HEK293T (cell line): ENCODE measurements around the gene ZNF646.

Source experiments
- CTCF ChIA-PET: fragments of 350-600 bp; formaldehyde crosslinking; extraction: SDS; loops from one replicate; lab custom pipeline; 2021; ENCODE audit warnings: antibody characterized with exemption, inconsistent platforms; lab: Yijun Ruan, JAX
- POLR2A ChIA-PET: fragments of 350-600 bp; formaldehyde crosslinking; extraction: SDS; loops from one replicate; lab custom pipeline; 2020; ENCODE audit warnings: antibody characterized with exemption, inconsistent platforms; lab: Yijun Ruan, JAX
- DNase-seq: peaks from one replicate; pipeline ENCODE4 v3.0.0; 2012; ENCODE audit warnings: mixed read lengths; ENCODE audit errors: extremely low spot score
- ARNT ChIP-seq: fragments of 450-650 bp; IDR thresholded peaks from 2 replicates; pipeline ENCODE4 v1.6.1; 2017; ENCODE audit warnings: mild to moderate bottlenecking
- BHLHE40 ChIP-seq: fragments of 450-650 bp; IDR thresholded peaks from 2 replicates; pipeline ENCODE4 v1.6.1; 2016; ENCODE audit warnings: mild to moderate bottlenecking, moderate library complexity, borderline replicate concordance
- CTBP1 ChIP-seq: fragments of 450-650 bp; IDR thresholded peaks from 2 replicates; pipeline ENCODE4 v1.6.1; 2016; ENCODE audit warnings: borderline replicate concordance
- ELF4 ChIP-seq: fragments of 450-650 bp; IDR thresholded peaks from 2 replicates; pipeline ENCODE4 v1.6.1; 2017; ENCODE audit warnings: antibody characterized with exemption
- FOXA1 ChIP-seq: fragments of 450-650 bp; IDR thresholded peaks from 2 replicates; pipeline ENCODE4 v1.6.1; 2016; ENCODE audit warnings: mild to moderate bottlenecking
- FOXK2 ChIP-seq: fragments of 450-650 bp; IDR thresholded peaks from 2 replicates; pipeline ENCODE4 v1.6.1; 2016; ENCODE audit warnings: mild to moderate bottlenecking
- FOXM1 ChIP-seq: fragments of 450-650 bp; IDR thresholded peaks from 2 replicates; pipeline ENCODE4 v1.6.1; 2017; ENCODE audit warnings: mild to moderate bottlenecking, borderline replicate concordance
- HDGF ChIP-seq: fragments of 450-650 bp; IDR thresholded peaks from 2 replicates; pipeline ENCODE4 v1.6.1; 2017; ENCODE audit warnings: antibody characterized with exemption, borderline replicate concordance
- L3MBTL2 ChIP-seq: fragments of 450-650 bp; conservative IDR thresholded peaks from 2 replicates; pipeline ENCODE4 v1.6.1; 2016; ENCODE audit warnings: mild to moderate bottlenecking
- LEF1 ChIP-seq: fragments of 450-650 bp; IDR thresholded peaks from 2 replicates; pipeline ENCODE4 v1.6.1; 2017; ENCODE audit warnings: mild to moderate bottlenecking, borderline replicate concordance
- NFRKB ChIP-seq: fragments of 450-650 bp; IDR thresholded peaks from 2 replicates; pipeline ENCODE4 v1.6.1; 2016; ENCODE audit warnings: mild to moderate bottlenecking, moderate library complexity
- PKNOX1 ChIP-seq: fragments of 450-650 bp; IDR thresholded peaks from 2 replicates; pipeline ENCODE4 v1.6.1; 2016
- SP1 ChIP-seq: fragments of 450-650 bp; IDR thresholded peaks from 2 replicates; pipeline ENCODE4 v1.6.1; 2017
- SUZ12 ChIP-seq: fragments of 450-650 bp; IDR thresholded peaks from 2 replicates; pipeline ENCODE4 v1.6.1; 2016; ENCODE audit warnings: mild to moderate bottlenecking
- TARDBP ChIP-seq: fragments of 450-650 bp; IDR thresholded peaks from 2 replicates; pipeline ENCODE4 v1.6.1; 2016
- ZNF384 ChIP-seq: fragments of 450-650 bp; IDR thresholded peaks from 2 replicates; pipeline ENCODE4 v1.6.1; 2016

Gene ZNF646

GRCh38 chr16:31118223-31119155 lies 44.3 kb downstream of the ZNF646 start:
- CTCF ChIA-PET = interaction anchor here (0.6 to 1.8 kb wide), 3 partner anchors 24 to 754 kb away, joined by 3 to 5 read pairs (median 4); no protein-coding TSS in a partner anchor
- POLR2A ChIA-PET = interaction anchor here (1.0 to 2.3 kb wide), 20 partner anchors 8 to 341 kb away, joined by 3 to 38 read pairs (median 10); partner anchors contain the start of genes ARMC5, BCKDK, FUS and PRSS8
- DNase-seq = no peak
- TF ChIP-seq ARNT (no peak), LEF1 (no peak), CTBP1 (no peak), BHLHE40 (no peak), FOXK2 (no peak), FOXM1 (no peak), ZNF384 (no peak), L3MBTL2 (no peak), HDGF (no peak), FOXA1 (no peak), PKNOX1 (no peak), ELF4 (no peak), TARDBP (no peak), SP1 (no peak), SUZ12 (no peak), NFRKB (no peak)

GRCh38 chr16:31120129-31120528 lies 45.9 kb downstream of the ZNF646 start:
- CTCF ChIA-PET = no interaction called here
- POLR2A ChIA-PET = interaction anchor here (0.9 kb wide), 1 partner anchor 22 kb away, joined by 4 read pairs; no protein-coding TSS in a partner anchor
- no peak for TF ChIP-seq L3MBTL2
- TF ChIP-seq SP1 = no peak
- TF ChIP-seq LEF1 = no peak
- TF ChIP-seq CTBP1 = no peak
- no peak for TF ChIP-seq TARDBP
- TF ChIP-seq FOXK2 = no peak
- no peak for TF ChIP-seq FOXM1
- no peak for TF ChIP-seq HDGF
- no peak for TF ChIP-seq NFRKB
- TF ChIP-seq FOXA1 = no peak
- TF ChIP-seq SUZ12 = no peak
- no peak for TF ChIP-seq ELF4
- TF ChIP-seq ZNF384 = no peak
- no peak for DNase-seq

GRCh38 chr16:31125844-31126243 lies 51.6 kb downstream of the ZNF646 start:
- ChIA-PET CTCF (no interaction called here), POLR2A (interaction anchor here (1.5 to 2.6 kb wide), 2 partner anchors 8 to 16 kb away, joined by 4 to 20 read pairs; partner anchors contain the start of gene KAT8)
- TF ChIP-seq FOXM1 (no peak), ELF4 (no peak), FOXK2 (no peak), CTBP1 (no peak), ARNT (no peak), NFRKB (no peak), HDGF (no peak), SUZ12 (no peak), FOXA1 (no peak), SP1 (no peak)
- DNase-seq = no peak

- ChIA-PET POLR2A (interaction anchor here (0.6 to 2.6 kb wide), 2 partner anchors 10 to 53 kb away, joined by 3 to 20 read pairs; partner anchors contain the start of genes FUS and KAT8), CTCF (no interaction called here)
- TF ChIP-seq LEF1 = no peak
- TF ChIP-seq NFRKB = no peak
- no peak for TF ChIP-seq FOXA1
- DNase-seq = no peak
These were observed 53.0 kb downstream of the ZNF646 start for GRCh38 chr16:31127182-31127581.

- TF ChIP-seq FOXM1 = no peak
- no peak for TF ChIP-seq SUZ12
- no peak for TF ChIP-seq NFRKB
- ChIA-PET CTCF (interaction anchor here (0.7 kb wide), 1 partner anchor 676 kb away, joined by 3 read pairs; no protein-coding TSS in a partner anchor), POLR2A (interaction anchor here (1.8 kb wide), 1 partner anchor 12 kb away, joined by 15 read pairs; the partner anchor contains the start of gene KAT8)
- DNase-seq = no peak
These were observed 54.7 kb downstream of the ZNF646 start for GRCh38 chr16:31128711-31129567.

GRCh38 chr16:31129568-31130335 lies 55.5 kb downstream of the ZNF646 start:
- CTCF ChIA-PET = interaction anchor here (0.7 kb wide), 1 partner anchor 103 kb away, joined by 3 read pairs; no protein-coding TSS in a partner anchor
- POLR2A ChIA-PET = interaction anchor here (1.8 kb wide), 1 partner anchor 12 kb away, joined by 15 read pairs; the partner anchor contains the start of gene KAT8
- TF ChIP-seq FOXA1 = no peak
- TF ChIP-seq HDGF = no peak
- no peak for TF ChIP-seq SP1
- TF ChIP-seq ELF4 = no peak
- TF ChIP-seq LEF1 = no peak
- TF ChIP-seq BHLHE40 = no peak
- no peak for TF ChIP-seq CTBP1
- no peak for TF ChIP-seq L3MBTL2
- TF ChIP-seq PKNOX1 = no peak
- no peak for TF ChIP-seq NFRKB
- TF ChIP-seq ZNF384 = no peak
- no peak for TF ChIP-seq ARNT
- TF ChIP-seq FOXM1 = no peak
- DNase-seq = no peak
